ENCODE results near the gene TBPL2. TPM values are rescaled to one million over a fixed set of nuclear protein-coding genes. Genes with fewer than 3 reads are reported as not detected.
A peak's percentile ranks its signal among the peaks of the same experiment; 100 is the strongest.
"Not testable (repeated sequence)": the region's sequence is repeated elsewhere in the genome, so short reads cannot be mapped to it uniquely, and the experiment has no call there.

TBPL2 gene
- total RNA-seq, 1 donor = not detected

DNA sequence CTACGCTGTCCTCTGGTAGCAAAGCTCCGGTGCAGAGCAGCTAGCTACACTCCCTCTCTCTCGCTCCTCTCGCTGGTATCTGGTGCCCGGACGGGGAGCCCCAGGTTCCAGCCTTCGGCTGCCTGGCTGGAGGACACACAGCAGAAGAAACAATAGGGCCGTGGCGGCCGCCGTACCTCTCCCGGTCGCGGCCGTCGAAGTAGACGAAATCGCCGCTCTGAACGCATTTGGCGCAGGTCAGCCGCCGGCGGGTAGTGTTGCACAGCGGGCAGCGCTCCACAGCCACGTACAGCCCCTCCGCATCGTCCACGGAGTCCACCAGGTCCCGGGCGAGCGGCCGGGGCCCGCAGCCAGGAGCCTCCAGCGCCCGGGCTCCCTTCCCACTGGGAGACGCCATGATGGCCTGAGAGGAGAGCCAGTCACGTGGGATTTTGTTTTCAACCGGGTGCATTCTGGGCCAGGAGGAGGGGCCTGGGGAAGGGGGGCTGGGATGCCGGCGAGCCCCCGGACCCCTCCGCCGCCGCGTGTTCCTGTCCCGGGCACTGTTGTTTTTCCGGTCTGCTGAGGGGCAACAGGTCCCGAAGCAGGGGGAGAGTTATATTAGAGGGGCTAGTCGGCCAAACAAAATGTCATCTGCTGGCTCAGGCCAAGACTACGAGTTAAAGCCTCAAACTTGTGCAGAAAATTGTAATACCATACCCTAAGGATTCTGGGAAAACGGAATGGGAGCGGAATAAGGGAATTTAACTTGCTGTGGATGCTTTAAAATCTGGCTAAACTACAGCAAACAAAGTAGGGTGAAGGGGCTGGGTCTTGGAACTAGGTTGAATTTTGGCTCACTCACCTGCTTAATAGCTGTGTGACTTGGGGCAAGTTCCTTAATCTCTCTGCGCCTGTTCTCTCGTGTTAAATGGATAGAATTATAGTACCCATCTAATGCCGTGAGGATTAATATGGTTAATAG, 28.7 kb downstream of the TBPL2 start, which contains the start of gene ATG14:
Gene ATG14, minus strand, starts transcription at position 405 of the 964 bp plus-strand sequence. Its CDS starts 8 bp downstream, at position 397.
- peak; percentile 24 to 87 (median 83) for DNase-seq (ENCODE audit: low read depth in 2 of 3, low spot score in 2 of 3)

DNA sequence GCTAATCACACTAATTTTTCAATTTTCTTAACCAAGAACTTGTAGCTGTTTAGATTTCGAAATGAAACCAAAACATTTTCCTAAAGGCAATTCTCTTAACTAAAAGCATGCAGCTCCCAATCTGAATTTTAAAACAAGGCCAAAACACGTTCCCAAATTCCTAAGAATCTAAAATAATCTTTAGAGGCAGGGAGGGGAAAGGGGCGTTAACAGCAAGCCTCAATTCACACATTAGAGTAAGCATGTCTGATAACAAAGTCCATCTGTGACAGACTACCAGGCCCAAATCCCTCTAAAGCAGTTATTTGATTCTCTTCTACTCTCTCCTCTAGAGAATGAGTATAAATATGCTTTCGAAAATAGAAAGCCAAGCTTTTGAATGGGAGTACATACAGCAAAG, 29.5 kb downstream of the TBPL2 start:
- DNase-seq (ENCODE audit: low read depth in 2 of 3, low spot score in 2 of 3) = no peak

DNA sequence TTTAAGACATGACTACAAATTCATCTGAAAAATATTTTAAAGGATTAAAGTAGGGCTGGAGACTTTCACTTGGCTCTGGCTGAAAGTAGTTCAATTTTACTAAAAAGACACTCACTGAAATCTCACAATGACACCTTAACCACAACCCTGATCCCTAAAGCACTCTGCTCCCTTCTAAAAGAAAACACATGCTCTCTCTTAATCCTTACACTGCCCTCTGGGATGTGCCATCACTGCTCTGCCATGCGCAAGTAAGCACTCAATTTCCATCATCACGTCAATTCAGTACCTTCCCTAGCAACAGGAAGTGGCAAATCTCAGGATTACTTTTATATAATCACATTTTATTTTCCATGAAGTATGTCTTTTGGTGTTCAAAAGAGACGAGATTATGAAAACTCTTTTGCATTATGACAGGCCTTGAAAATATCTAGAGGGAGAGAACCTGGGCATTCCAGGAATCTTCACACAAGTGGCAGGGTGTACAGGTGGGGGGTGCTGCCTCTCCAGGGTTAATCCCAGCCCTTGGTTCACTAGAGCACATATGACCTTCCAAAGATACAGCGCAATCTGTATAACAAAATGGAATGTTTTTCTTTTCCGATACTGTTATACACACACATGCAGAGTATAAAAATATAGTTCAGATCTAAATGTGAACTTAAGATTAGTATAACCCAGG, 36.1 kb downstream of the TBPL2 start:
- DNase-seq (ENCODE audit: low read depth in 2 of 3, low spot score in 2 of 3) = no peak

DNA sequence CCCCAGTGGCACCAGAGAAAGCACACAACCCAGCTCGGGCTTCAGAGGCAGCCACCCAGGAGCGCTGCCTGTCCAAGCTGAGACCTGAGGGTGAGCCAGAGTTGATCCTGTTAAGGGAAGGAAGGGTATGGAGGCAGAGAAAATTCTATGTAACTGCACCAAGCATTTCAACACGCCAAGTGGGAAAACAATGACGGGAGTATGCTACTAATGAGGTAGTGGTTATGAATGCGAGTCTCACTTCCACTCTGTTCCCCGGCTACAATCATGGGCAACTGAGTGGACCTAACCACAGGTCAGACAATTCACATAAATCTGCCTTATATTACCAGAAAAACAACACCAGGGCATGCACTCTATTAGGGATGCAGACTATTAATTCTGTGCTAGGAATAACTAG, 38.7 kb downstream of the TBPL2 start:
- no peak for DNase-seq (ENCODE audit: low read depth in 2 of 3, low spot score in 2 of 3)

DNA sequence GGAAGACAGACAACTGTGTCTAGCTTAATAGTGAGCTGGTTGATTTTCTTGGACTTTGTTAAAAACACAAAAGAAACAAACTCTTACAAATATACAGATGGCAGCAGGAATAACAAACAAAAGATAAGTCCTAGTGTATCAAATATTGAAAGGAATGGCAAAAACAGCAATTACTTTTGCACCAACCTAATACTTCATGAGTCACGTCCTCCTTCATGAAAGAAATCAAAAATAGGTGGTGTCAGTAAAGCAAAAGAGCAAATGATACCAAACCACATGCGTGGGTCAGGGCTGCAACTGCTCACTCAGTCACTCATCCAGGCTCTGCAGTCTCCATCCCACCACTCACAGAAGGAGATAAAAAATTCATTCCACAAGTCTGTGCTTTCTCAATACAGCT, 40.6 kb downstream of the TBPL2 start:
- DNase-seq (ENCODE audit: low read depth in 2 of 3, low spot score in 2 of 3) = no peak

DNA sequence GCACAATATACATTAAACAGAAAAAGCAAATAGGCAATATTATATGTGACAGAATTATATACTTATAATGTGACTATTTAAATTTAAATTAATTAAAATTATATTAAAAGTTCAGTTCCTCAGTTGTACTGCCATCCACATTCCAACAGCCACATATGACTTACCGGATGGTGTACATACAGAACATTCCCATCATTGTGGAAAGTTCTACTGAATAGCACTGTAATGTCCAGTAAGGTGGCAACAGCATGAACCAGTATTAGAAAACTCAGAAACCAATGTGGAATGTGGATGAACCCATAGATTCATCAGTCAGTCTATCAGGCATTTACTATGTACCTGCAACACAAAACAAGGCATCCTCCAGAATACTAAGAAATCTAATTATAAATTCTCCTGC, 41.2 kb downstream of the TBPL2 start:
- DNase-seq (ENCODE audit: low read depth in 2 of 3, low spot score in 2 of 3) = no peak

DNA sequence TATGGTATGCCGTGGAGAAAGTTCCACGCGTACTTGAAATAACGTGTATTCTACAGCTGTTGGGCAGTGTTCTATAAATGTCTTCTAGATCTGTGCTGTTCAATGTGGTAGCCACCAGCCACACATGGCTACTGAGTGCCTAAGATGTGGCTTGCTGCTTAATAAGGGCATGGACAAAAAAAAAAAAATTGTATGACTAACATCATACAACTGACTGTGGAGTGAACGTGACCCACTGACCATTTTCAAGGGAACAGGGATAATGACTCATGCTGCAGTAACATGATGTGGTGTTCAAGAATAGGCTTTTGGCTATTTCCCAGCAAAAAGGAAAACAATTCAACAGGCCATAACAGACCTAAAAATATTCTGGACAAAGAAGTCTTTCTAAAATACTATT, 41.7 kb downstream of the TBPL2 start:
- no peak for DNase-seq (ENCODE audit: low read depth in 2 of 3, low spot score in 2 of 3)

DNA sequence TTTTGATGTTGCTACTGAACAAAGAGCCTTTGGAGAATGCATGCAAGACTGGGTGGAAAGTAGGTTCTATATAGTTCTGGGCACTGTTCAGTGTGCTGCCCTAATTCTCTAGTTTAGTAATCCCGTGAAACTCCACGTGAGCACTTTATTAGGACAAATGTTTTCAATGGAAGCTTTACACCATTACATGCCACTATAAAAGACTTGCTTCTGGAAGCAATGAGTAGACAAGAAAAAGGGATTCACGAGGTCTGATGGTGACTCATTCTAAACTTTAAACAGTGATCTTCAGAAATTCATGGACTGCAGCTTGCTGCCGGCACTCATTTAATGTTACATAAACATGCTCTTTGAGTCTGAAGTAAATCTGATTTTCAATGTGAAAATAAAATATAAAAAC, 51.1 kb downstream of the TBPL2 start:
- no peak for DNase-seq (ENCODE audit: low read depth in 2 of 3, low spot score in 2 of 3)

GRCh38 chr14:55388160-55388559, 52.3 kb downstream of the TBPL2 start:
- DNase-seq (ENCODE audit: low read depth in 2 of 3, low spot score in 2 of 3) = no peak

DNA sequence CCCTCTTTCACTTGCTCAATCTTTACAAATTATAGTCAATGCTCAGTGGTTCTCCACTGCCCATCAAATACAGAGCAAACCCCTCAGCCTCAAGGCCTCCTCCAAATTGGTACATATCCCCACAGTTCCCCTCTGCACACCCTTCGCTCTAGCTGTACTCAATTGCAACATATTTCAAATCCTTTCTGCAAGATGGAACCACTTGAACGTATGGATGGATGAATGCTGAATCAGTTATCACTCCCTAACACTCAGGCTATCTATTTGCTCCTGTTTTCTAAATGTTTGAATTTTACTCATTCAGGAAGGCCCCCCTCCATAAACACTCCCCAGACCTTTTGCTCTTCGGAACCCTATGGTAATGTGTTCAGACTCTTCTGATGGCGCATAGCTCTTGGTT, 53.3 kb downstream of the TBPL2 start:
- DNase-seq (ENCODE audit: low read depth in 2 of 3, low spot score in 2 of 3) = no peak

DNA sequence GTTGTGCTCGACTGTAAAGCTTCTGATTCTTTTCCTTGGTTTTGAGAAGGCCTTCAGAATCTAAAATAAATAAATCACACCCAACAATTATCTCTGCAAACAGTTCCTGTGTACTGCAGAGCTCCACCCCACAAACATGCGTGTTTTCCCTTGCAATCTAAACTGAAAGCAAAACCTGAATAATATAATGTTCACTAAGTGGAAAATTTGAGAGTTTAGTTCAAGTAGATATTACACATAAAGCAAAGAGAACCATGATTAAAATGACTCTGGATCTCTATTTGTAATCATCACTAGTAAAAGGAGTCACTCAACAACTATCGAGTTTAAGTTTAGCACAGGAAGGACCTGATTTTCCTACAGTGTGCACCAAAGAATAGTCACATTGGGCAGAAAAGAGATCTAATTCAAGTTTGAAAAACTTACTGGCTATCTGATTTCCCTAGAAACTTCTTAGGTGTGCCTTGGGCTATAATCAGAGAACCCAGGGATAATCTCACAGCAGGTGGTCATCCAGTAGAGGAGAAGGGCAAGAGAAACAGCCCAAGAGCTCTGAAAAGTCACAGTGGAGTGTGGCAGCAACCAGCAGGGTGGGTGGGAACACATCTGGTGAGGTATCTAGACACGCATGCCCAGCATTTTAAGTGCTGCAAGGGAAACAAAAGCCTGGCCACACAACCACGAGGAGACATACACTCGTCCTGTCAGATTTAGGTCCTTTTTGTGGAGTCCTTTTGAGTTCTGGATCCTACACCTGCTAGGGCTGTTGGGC, 54.2 kb downstream of the TBPL2 start:
- DNase-seq (ENCODE audit: low read depth in 2 of 3, low spot score in 2 of 3) = no peak

- DNase-seq (ENCODE audit: low read depth in 2 of 3, low spot score in 2 of 3) = no peak
Observed at GRCh38 chr14:55384536-55384935, 55.9 kb downstream of the TBPL2 start.

GRCh38 chr14:55383541-55384140, 56.8 kb downstream of the TBPL2 start:
- peak in 2 of 3 donors; percentile 31 for DNase-seq (ENCODE audit: low read depth in 2 of 3, low spot score in 2 of 3)

DNA sequence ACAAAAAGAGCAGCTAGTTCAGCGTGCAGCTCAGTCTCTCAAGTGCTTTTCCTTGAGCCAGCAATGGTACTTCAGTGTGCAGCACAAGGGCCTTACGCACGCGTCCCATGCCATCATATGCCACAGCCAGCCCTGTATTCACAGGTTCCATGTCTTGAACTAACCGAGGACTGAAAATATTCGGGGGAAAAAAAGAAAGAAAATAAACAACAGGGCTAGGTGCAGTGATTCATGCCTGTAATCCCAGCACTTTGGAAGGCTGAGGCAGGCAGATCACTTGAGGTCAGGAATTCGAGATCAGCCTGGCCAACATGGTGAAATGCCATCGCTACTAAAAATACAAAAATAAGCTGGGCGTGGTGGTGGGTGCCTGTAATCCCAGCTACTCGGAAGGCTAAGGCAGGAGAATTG, 57.4 kb downstream of the TBPL2 start:
- not testable (repeated sequence) for DNase-seq (ENCODE audit: low read depth in 2 of 3, low spot score in 2 of 3)

- no peak for DNase-seq (ENCODE audit: low read depth in 2 of 3, low spot score in 2 of 3)
Observed at GRCh38 chr14:55382483-55382882, 57.9 kb downstream of the TBPL2 start.

- DNase-seq (ENCODE audit: low read depth in 2 of 3, low spot score in 2 of 3) = no peak
Observed at GRCh38 chr14:55381561-55381960, 58.9 kb downstream of the TBPL2 start.

- DNase-seq (ENCODE audit: low read depth in 2 of 3, low spot score in 2 of 3) = no peak
Observed at GRCh38 chr14:55381040-55381439, 59.4 kb downstream of the TBPL2 start.

GRCh38 chr14:55377236-55377635, 63.2 kb downstream of the TBPL2 start:
- DNase-seq (ENCODE audit: low read depth in 2 of 3, low spot score in 2 of 3) = no peak

DNA sequence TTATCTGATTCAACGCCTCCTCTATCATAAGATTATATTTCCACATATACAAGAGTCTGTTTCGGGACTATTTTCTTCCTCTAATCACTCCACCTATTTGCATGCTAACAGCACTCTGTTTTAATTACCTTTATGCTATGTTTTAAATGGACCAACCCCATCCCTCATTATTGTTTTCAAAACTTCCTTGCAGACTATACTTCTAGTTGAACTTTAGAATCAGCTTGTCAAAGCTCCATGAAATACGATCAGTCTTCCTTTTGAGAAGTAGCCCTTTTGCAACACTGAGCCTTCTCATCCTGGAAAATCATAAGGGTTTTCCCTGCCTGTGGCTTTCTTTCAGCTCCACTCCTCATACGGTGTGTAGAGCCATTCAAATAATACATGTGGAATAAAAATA, 65.6 kb downstream of the TBPL2 start:
- DNase-seq (ENCODE audit: low read depth in 2 of 3, low spot score in 2 of 3) = no peak
